ENCODE results near the gene FMN1. TPM values are rescaled to one million over a fixed set of nuclear protein-coding genes. Genes with fewer than 3 reads are reported as not detected.

Gene FMN1
- total and polyA plus RNA-seq, 2 of the 8 experiments (the other 6 are each of a cell fraction or from before 2014, with no cell fraction given), result 0.27 to 3.7 TPM

DNA sequence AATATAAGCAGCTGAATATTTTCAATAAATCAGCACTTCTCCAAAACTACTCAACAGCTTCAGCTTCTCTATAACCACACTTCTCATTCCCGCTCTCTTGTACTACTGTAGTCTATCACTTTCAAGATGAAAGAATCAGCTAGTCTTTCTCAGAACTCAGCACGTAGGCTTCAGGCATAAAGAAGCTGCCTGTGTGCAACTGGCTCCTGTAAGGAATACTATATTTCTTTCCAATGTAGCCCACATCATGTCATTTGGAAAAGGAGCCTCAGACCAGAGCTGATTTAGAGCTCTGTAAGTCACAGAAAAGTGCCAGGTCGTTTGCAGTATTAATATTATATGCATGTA is 62.3 kb downstream of the FMN1 start:
- no peak overlapping the region for H2BK12ac ChIP-seq (ENCODE audit: low read depth, low read length)
- CTCF ChIA-PET (ENCODE audit: partially characterized antibody), result interaction anchor here (0.6 to 9.7 kb wide), 49 partner anchors 8 to 878 kb away, joined by 3 to 161 read pairs (median 4); no protein-coding TSS in a partner anchor
- no peak for TF ChIP-seq JUND (IDR thresholded peaks at IDR 0.05; ENCODE audit: low read length)
- no peak for TF ChIP-seq CBX5 (IDR thresholded peaks at IDR 0.05; ENCODE audit: low read depth, low read length)
- TF ChIP-seq EP300 (IDR thresholded peaks at IDR 0.05; ENCODE audit: borderline replicate concordance in 1 of 2, low read depth in 2 of 2, low read length in 2 of 2), result no peak
- TF ChIP-seq TAF1 (IDR thresholded peaks at IDR 0.05; ENCODE audit: low read depth, low read length), result no peak
- no peak for TF ChIP-seq CEBPB (IDR thresholded peaks at IDR 0.05; ENCODE audit: low read depth, low read length)
- TF ChIP-seq RAD21 (IDR thresholded peaks at IDR 0.05 in 1 of 2, conservative IDR thresholded peaks at IDR 0.05 in 1 of 2; ENCODE audit: low read depth in 2 of 2, low read length in 2 of 2), result no peak
- TF ChIP-seq RXRA (IDR thresholded peaks at IDR 0.05; ENCODE audit: insufficient read depth, low read depth, low read length), result no peak
- TF ChIP-seq POLR2AphosphoS5 (IDR thresholded peaks at IDR 0.05; ENCODE audit: low read depth, low read length), result no peak
- TF ChIP-seq SRF (IDR thresholded peaks at IDR 0.05; ENCODE audit: low read depth, low read length), result no peak
- no peak for TF ChIP-seq CHD1 (IDR thresholded peaks at IDR 0.05; ENCODE audit: low read depth, low read length)
- no peak for TF ChIP-seq EGR1 (IDR thresholded peaks at IDR 0.05; ENCODE audit: borderline replicate concordance, low read depth, low read length)
- TF ChIP-seq, protein P1, sequence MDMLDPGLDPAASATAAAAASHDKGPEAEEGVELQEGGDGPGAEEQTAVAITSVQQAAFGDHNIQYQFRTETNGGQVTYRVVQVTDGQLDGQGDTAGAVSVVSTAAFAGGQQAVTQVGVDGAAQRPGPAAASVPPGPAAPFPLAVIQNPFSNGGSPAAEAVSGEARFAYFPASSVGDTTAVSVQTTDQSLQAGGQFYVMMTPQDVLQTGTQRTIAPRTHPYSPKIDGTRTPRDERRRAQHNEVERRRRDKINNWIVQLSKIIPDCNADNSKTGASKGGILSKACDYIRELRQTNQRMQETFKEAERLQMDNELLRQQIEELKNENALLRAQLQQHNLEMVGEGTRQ (IDR thresholded peaks at IDR 0.05; ENCODE audit: low read length), result no peak
- no peak for TF ChIP-seq EZH2 (IDR thresholded peaks at IDR 0.05; ENCODE audit: low read depth, low read length, severe bottlenecking)

More for the DNA sequence above, 62.3 kb downstream of the FMN1 start:
- Histone ChIP-seq H3K4me3 (ENCODE audit: extremely low read depth in 1 of 4, insufficient read depth in 2 of 4, low read depth in 3 of 4, low read length in 4 of 4) (no peak overlapping the region), H2BK15ac (ENCODE audit: low read length) (no peak overlapping the region), H2AFZ (ENCODE audit: low read length) (no peak overlapping the region), H3K36me3 (ENCODE audit: control insufficient read depth in 2 of 4, insufficient read depth in 4 of 4, low read length in 3 of 4) (no peaks in the 10 kb centered on the region), H4K8ac (ENCODE audit: extremely low read depth, insufficient read depth, low read length) (no peak overlapping the region), H3K14ac (ENCODE audit: insufficient read length) (no peak overlapping the region), H3K27ac (ENCODE audit: low read depth, low read length) (no peak overlapping the region), H3K4ac (replicated peaks; ENCODE audit: insufficient read length, low read depth, low read length) (no peak overlapping the region), H2AK5ac (ENCODE audit: low read depth, low read length) (no peak overlapping the region), H4K91ac (replicated peaks; ENCODE audit: insufficient read length, low read length) (no peak overlapping the region), H3K18ac (ENCODE audit: extremely low read depth, low read length) (no peak overlapping the region), H4K5ac (ENCODE audit: insufficient read length, low read depth, low read length) (no peak overlapping the region), H2BK5ac (ENCODE audit: low read depth, low read length) (no peak overlapping the region), H3K79me2 (ENCODE audit: control insufficient read depth in 1 of 2, insufficient read depth in 2 of 2, low read length in 2 of 2) (no peaks in the 10 kb centered on the region), H3K23ac (ENCODE audit: insufficient read length) (no peak overlapping the region), H3K56ac (replicated peaks; ENCODE audit: insufficient read length, low read depth, low read length) (no peak overlapping the region), H2BK120ac (replicated peaks; ENCODE audit: low read depth, low read length) (no peak overlapping the region), H3K4me1 (replicated peaks in 1 of 4; ENCODE audit: control insufficient read depth in 3 of 4, insufficient read depth in 4 of 4, low read length in 3 of 4) (no peaks in the 10 kb centered on the region), H3K27me3 (replicated peaks in 1 of 4; ENCODE audit: control insufficient read depth in 3 of 4, extremely low read depth in 1 of 4, insufficient read depth in 3 of 4, low read length in 3 of 4) (no peaks in the 10 kb centered on the region), H3K23me2 (ENCODE audit: low read depth, low read length) (no peaks in the 10 kb centered on the region), H3K9me3 (ENCODE audit: insufficient read depth in 2 of 2, low read depth in 1 of 2, low read length in 1 of 2) (0 out of 4 replicates have a peak, but pooled peaks cover 0 to 2% of the 10 kb centered on the region in 2 experiments), H3K4me2 (ENCODE audit: insufficient read depth in 1 of 2, low read depth in 2 of 2, low read length in 2 of 2) (no peak overlapping the region), H4K20me1 (replicated peaks in 1 of 2; ENCODE audit: control insufficient read depth in 1 of 2, insufficient read depth in 2 of 2, low read length in 2 of 2) (no peaks in the 10 kb centered on the region), H3K79me1 (ENCODE audit: low read depth, low read length) (no peaks in the 10 kb centered on the region), H3K9ac (replicated peaks in 1 of 4; ENCODE audit: extremely low read depth in 1 of 4, low read depth in 3 of 4, low read length in 3 of 4) (no peak overlapping the region), H2BK20ac (ENCODE audit: low read length) (no peak overlapping the region)
- DNase-seq (ENCODE audit: low read depth in 1 of 2, low spot score in 2 of 2) (no peak), FAIRE-seq (no peak)
- WGBS, 2 experiments (ENCODE audit: extremely low coverage in 1 of 2, insufficient coverage in 1 of 2, insufficient read length in 1 of 2, insufficient replicate concordance in 2 of 2, low coverage in 1 of 2, low lambda C conversion rate in 2 of 2, missing lambda C conversion rate in 1 of 2), result 86% methylated on average over 3 of the region's 3 CpGs; no CpG with 5 or more reads in 1 of the 2 experiments
- POLR2A ChIA-PET (ENCODE audit: partially characterized antibody), result interaction anchor here (0.6 kb wide), 1 partner anchor 1077 kb away, joined by 3 read pairs; no protein-coding TSS in a partner anchor
